H1 (cell line): ENCODE measurements around the gene CYB5B. TPM values are rescaled to one million over a fixed set of nuclear protein-coding genes. Genes with fewer than 3 reads are reported as not detected.

ENCODE experiments used
- CTCF ChIA-PET: fragments of 300-600 bp; sonication (Branson Sonifier 250); formaldehyde crosslinking; loops from one replicate; lab custom pipeline; 2021; ENCODE audit not compliant: partially characterized antibody; lab: Charles Lee
- POLR2A ChIA-PET: fragments of 300-600 bp; sonication (Branson Sonifier 250); formaldehyde crosslinking; loops from one replicate; lab custom pipeline; 2021; ENCODE audit warnings: inconsistent platforms; ENCODE audit not compliant: partially characterized antibody; lab: Charles Lee
- DNase-seq, 2 experiments: peaks; one replicate each; pipeline versions ENCODE4 v3.0.0 to v3.0.0-alpha.2; 2010 to 2022; ENCODE audit warnings: low spot score in 2 of 2, low read depth in 1 of 2, mixed read lengths in 1 of 2
- FAIRE-seq: peaks from 2 replicates; lab custom pipeline; 2011; peaks lifted over from hg19 to GRCh38; lab: Jason Lieb, UNC
- H2AFZ ChIP-seq: 2 replicates; pipeline ENCODE4 v1.8.1; 2012; ENCODE audit warnings: low read length, inconsistent platforms
- H2AK5ac ChIP-seq: 2 replicates; pipeline ENCODE4 v1.6.1; 2013; ENCODE audit warnings: low read depth, low read length
- H2BK120ac ChIP-seq: replicated peaks from 2 replicates; pipeline ENCODE3; 2013; ENCODE audit warnings: low read depth, low read length, inconsistent platforms
- H2BK12ac ChIP-seq: 2 replicates; pipeline ENCODE4 v1.6.1; 2013; ENCODE audit warnings: low read depth, low read length
- H2BK15ac ChIP-seq: 2 replicates; pipeline ENCODE4 v1.6.1; 2013; ENCODE audit warnings: low read length
- H2BK20ac ChIP-seq: 2 replicates; pipeline ENCODE4 v1.6.1; 2013; ENCODE audit warnings: low read length
- H2BK5ac ChIP-seq: 2 replicates; pipeline ENCODE4 v1.6.1; 2013; ENCODE audit warnings: low read depth, low read length
- H3K14ac ChIP-seq: 2 replicates; pipeline ENCODE4 v1.6.1; 2013; ENCODE audit warnings: inconsistent platforms; ENCODE audit not compliant: insufficient read length
- H3K18ac ChIP-seq: 2 replicates; pipeline ENCODE4 v1.6.1; 2013; ENCODE audit warnings: low read length; ENCODE audit errors: extremely low read depth
- H3K23ac ChIP-seq: 2 replicates; pipeline ENCODE4 v1.6.1; 2013; ENCODE audit warnings: inconsistent platforms; ENCODE audit not compliant: insufficient read length
- H3K23me2 ChIP-seq: 2 replicates; pipeline ENCODE4 v1.6.1; 2013; ENCODE audit warnings: low read depth, low read length
- H3K27ac ChIP-seq: 2 replicates; pipeline ENCODE4 v1.6.1; 2011; ENCODE audit warnings: low read depth, low read length, inconsistent platforms
- H3K27me3 ChIP-seq, 4 experiments: replicated peaks in 1 of 4; 1 replicate in 1 of 4; 2 replicates in 3 of 4; pipeline versions ENCODE4 v1.6.1 to v1.8.1; 2011 to 2013; ENCODE audit warnings: low read length in 3 of 4, mild to moderate bottlenecking in 3 of 4, inconsistent platforms in 2 of 4, mixed read lengths in 2 of 4, moderate library complexity in 1 of 4; ENCODE audit not compliant: control insufficient read depth in 3 of 4, insufficient read depth in 3 of 4; ENCODE audit errors: extremely low read depth in 1 of 4
- H3K36me3 ChIP-seq, 4 experiments: 2 replicates each; pipeline versions ENCODE4 v1.6.1 to v1.8.1; 2011 to 2013; ENCODE audit warnings: mild to moderate bottlenecking in 4 of 4, low read length in 3 of 4, moderate library complexity in 2 of 4, control low read depth in 1 of 4, inconsistent platforms in 1 of 4; ENCODE audit not compliant: insufficient read depth in 4 of 4, control insufficient read depth in 2 of 4
- H3K4ac ChIP-seq: replicated peaks from 2 replicates; pipeline ENCODE3; 2013; ENCODE audit warnings: low read length, low read depth, mixed read lengths, inconsistent platforms; ENCODE audit not compliant: insufficient read length
- H3K4me1 ChIP-seq, 4 experiments: replicated peaks in 1 of 4; 1 replicate in 1 of 4; 2 replicates in 3 of 4; pipeline versions ENCODE4 v1.6.1 to v1.8.1; 2011 to 2013; ENCODE audit warnings: low read length in 3 of 4, inconsistent platforms in 2 of 4, mixed read lengths in 1 of 4; ENCODE audit not compliant: insufficient read depth in 4 of 4, control insufficient read depth in 3 of 4
- H3K4me2 ChIP-seq, 2 experiments: 2 replicates each; pipeline versions ENCODE4 v1.6.1 to v1.8.1; 2011 to 2013; ENCODE audit warnings: low read depth in 2 of 2, low read length in 2 of 2, control low read depth in 1 of 2, inconsistent platforms in 1 of 2, mild to moderate bottlenecking in 1 of 2; ENCODE audit not compliant: insufficient read depth in 1 of 2
- H3K4me3 ChIP-seq, 4 experiments: fragments of 200-600, 300-600 bp in 1 of 4; sonication (generic), shearing (Covaris generic), sonication (Bioruptor Twin) in 1 of 4; 2 replicates each; pipeline versions ENCODE4 v1.5.1 to v1.8.1; 2011 to 2016; ENCODE audit warnings: low read length in 4 of 4, low read depth in 3 of 4, control low read depth in 2 of 4, inconsistent platforms in 2 of 4, mild to moderate bottlenecking in 2 of 4, mixed read lengths in 1 of 4, moderate library complexity in 1 of 4; ENCODE audit not compliant: insufficient read depth in 2 of 4; ENCODE audit errors: extremely low read depth in 1 of 4
- H3K56ac ChIP-seq: replicated peaks from 2 replicates; pipeline ENCODE3; 2013; ENCODE audit warnings: low read depth, mild to moderate bottlenecking, mixed read lengths, low read length, inconsistent platforms; ENCODE audit not compliant: insufficient read length
- H3K79me1 ChIP-seq: 2 replicates; pipeline ENCODE4 v1.6.1; 2013; ENCODE audit warnings: low read depth, low read length, control low read depth
- H3K79me2 ChIP-seq, 2 experiments: 2 replicates each; pipeline versions ENCODE4 v1.6.1 to v1.8.1; 2012 to 2013; ENCODE audit warnings: low read length in 2 of 2, mild to moderate bottlenecking in 2 of 2, inconsistent platforms in 1 of 2; ENCODE audit not compliant: insufficient read depth in 2 of 2, control insufficient read depth in 1 of 2
- H3K9ac ChIP-seq, 4 experiments: replicated peaks in 1 of 4; 1 replicate in 1 of 4; 2 replicates in 3 of 4; pipeline versions ENCODE4 v1.6.1 to v1.8.1; 2011 to 2013; ENCODE audit warnings: low read depth in 3 of 4, low read length in 3 of 4, control low read depth in 2 of 4, mild to moderate bottlenecking in 2 of 4, moderate library complexity in 2 of 4, inconsistent platforms in 1 of 4; ENCODE audit errors: extremely low read depth in 1 of 4
- H3K9me3 ChIP-seq, 2 experiments: 2 replicates each; pipeline versions ENCODE4 v1.6.1 to v1.8.1; 2012 to 2013; ENCODE audit warnings: mild to moderate bottlenecking in 2 of 2, moderate library complexity in 2 of 2, control low read depth in 1 of 2, inconsistent platforms in 1 of 2, low read depth in 1 of 2, low read length in 1 of 2, mixed read lengths in 1 of 2; ENCODE audit not compliant: insufficient read depth in 2 of 2
- H4K20me1 ChIP-seq, 2 experiments: replicated peaks in 1 of 2; 2 replicates each; pipeline versions ENCODE3 to v1.8.1; 2011 to 2013; ENCODE audit warnings: inconsistent platforms in 2 of 2, low read length in 2 of 2, mild to moderate bottlenecking in 1 of 2; ENCODE audit not compliant: insufficient read depth in 2 of 2, control insufficient read depth in 1 of 2
- H4K5ac ChIP-seq: 2 replicates; pipeline ENCODE4 v1.6.1; 2013; ENCODE audit warnings: low read length, low read depth, mixed read lengths, inconsistent platforms; ENCODE audit not compliant: insufficient read length
- H4K8ac ChIP-seq: 2 replicates; pipeline ENCODE4 v1.8.0; 2013; ENCODE audit warnings: mild to moderate bottlenecking, moderate library complexity, low read length, inconsistent platforms; ENCODE audit not compliant: insufficient read depth; ENCODE audit errors: extremely low read depth
- H4K91ac ChIP-seq: replicated peaks from 2 replicates; pipeline ENCODE3; 2013; ENCODE audit warnings: low read length, mixed read lengths, inconsistent platforms; ENCODE audit not compliant: insufficient read length
- NANOG ChIP-seq: IDR thresholded peaks from 2 replicates; pipeline ENCODE4 v1.6.1; 2011; ENCODE audit warnings: low read length, low read depth, mild to moderate bottlenecking, inconsistent platforms; ENCODE audit not compliant: insufficient read depth, poor library complexity, severe bottlenecking
- POLR2A ChIP-seq, 2 experiments: IDR thresholded peaks; 1 replicate in 1 of 2; 2 replicates in 1 of 2; pipeline ENCODE4 v1.6.1; 2011; ENCODE audit warnings: low read depth in 2 of 2, low read length in 2 of 2, mild to moderate bottlenecking in 2 of 2; ENCODE audit errors: control extremely low read depth in 1 of 2
- RBBP5 ChIP-seq: IDR thresholded peaks from 2 replicates; pipeline ENCODE4 v1.7.1; 2012; ENCODE audit warnings: low read depth, mild to moderate bottlenecking, inconsistent platforms, low read length, moderate library complexity, borderline replicate concordance
- RXRA ChIP-seq: IDR thresholded peaks from 2 replicates; pipeline ENCODE4 v1.6.1; 2011; ENCODE audit warnings: low read depth, mild to moderate bottlenecking, low read length, moderate library complexity; ENCODE audit not compliant: insufficient read depth
- SAP30 ChIP-seq: fragments of 300-600 bp; sonication (generic); IDR thresholded peaks from 2 replicates; pipeline ENCODE4 v1.7.1; 2012; ENCODE audit warnings: low read length, moderate library complexity, mild to moderate bottlenecking, inconsistent platforms; ENCODE audit not compliant: insufficient read depth, insufficient replicate concordance
- SIN3A ChIP-seq, 2 experiments: IDR thresholded peaks in 1 of 2; conservative IDR thresholded peaks in 1 of 2; 2 replicates each; pipeline ENCODE4 v1.6.1; 2011 to 2012; ENCODE audit warnings: low read length in 2 of 2, improper control_type of control experiment in 1 of 2, low read depth in 1 of 2, mild to moderate bottlenecking in 1 of 2
- SUZ12 ChIP-seq: fragments of 200-600 bp; sonication (generic); IDR thresholded peaks from 2 replicates; pipeline ENCODE4 v1.6.1; 2012; ENCODE audit warnings: mild to moderate bottlenecking, inconsistent platforms, low read length, moderate library complexity, mixed read lengths
- TCF12 ChIP-seq: IDR thresholded peaks from 2 replicates; pipeline ENCODE4 v1.6.1; 2011; ENCODE audit warnings: low read depth, mild to moderate bottlenecking, low read length
- WGBS, 2 experiments: shearing (Covaris generic) in 1 of 2; methylation state at CpG; one replicate each; pipeline versions ENCODE4 v1.1.6 to v1.1.7; 2013 to 2015; ENCODE audit warnings: low lambda C conversion rate in 2 of 2, mixed read lengths in 2 of 2, inconsistent platforms in 1 of 2, low coverage in 1 of 2, missing lambda C conversion rate in 1 of 2; ENCODE audit not compliant: insufficient replicate concordance in 2 of 2, insufficient coverage in 1 of 2, insufficient read length in 1 of 2; ENCODE audit errors: extremely low coverage in 1 of 2, missing lambda C conversion rate in 1 of 2; 5-methylcytosine and 5-hydroxymethylcytosine counted together
- polyA plus RNA-seq, 7 experiments: library from polyadenylated mRNA; depleted of rRNA in 3 of 7; stranded (reverse) in 5 of 7; unstranded in 2 of 7; fragments of >200 nt in 5 of 7; fragments of 200-250 nt in 2 of 7; gene quantifications; 1 replicate in 5 of 7; 2 replicates in 1 of 7; 4 replicates in 1 of 7; pipeline versions ENCODE4 v1.2.1 to v1.2.3, GENCODE V29; 2011 to 2013; ENCODE audit warnings: missing spikeins in 2 of 7, mixed read lengths in 2 of 7
- total RNA-seq: library from RNA; stranded (reverse); fragmentation: NEBNext Ultra II Directional; extraction: Animal tissue kit (Norgen Biotek cat#: 25700); gene quantifications from 2 replicates; pipeline ENCODE4 v1.2.1, GENCODE V29; 2021
- TF ChIP-seq, protein P1 (sequence below): IDR thresholded peaks from 2 replicates; pipeline ENCODE4 v1.6.1; 2012; ENCODE audit warnings: inconsistent platforms

CYB5B gene
- total and polyA plus RNA-seq, 2 of the 8 experiments (the other 6 are each of a cell fraction or from before 2014, with no cell fraction given) = 108 to 127 TPM

DNA sequence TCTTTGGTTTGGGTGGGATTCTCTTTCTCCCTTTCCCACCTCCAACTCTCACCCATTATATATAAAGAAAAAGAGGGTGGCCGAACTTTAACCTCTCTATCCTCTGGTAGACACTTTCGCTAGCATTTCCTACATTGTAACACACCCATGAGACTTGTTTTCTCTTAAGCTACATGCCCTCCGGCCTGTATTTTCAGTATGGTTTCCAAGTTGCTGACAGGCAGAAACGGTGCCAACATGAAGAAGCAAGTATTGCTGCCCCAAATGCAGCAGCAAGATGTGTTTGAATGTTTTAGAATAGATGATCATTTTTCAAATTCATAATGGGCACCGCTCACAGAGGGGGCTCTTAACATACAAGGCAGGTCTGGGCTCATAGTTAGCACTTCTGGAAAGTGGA is 18.7 kb upstream of the CYB5B start:
- no peak for TF ChIP-seq RBBP5
- TF ChIP-seq TCF12 = no peak
- TF ChIP-seq SAP30 = no peak
- TF ChIP-seq RXRA = no peak
- TF ChIP-seq SIN3A (conservative IDR thresholded peaks at IDR 0.05 in 1 of 2, IDR thresholded peaks at IDR 0.05 in 1 of 2; ENCODE audit: low read depth in 1 of 2, low read length in 2 of 2) = no peak
- no peak for TF ChIP-seq NANOG
- TF ChIP-seq, protein P1, sequence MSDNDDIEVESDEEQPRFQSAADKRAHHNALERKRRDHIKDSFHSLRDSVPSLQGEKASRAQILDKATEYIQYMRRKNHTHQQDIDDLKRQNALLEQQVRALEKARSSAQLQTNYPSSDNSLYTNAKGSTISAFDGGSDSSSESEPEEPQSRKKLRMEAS = no peak
- TF ChIP-seq POLR2A (IDR thresholded peaks at IDR 0.05; ENCODE audit: control extremely low read depth in 1 of 2, low read depth in 2 of 2, low read length in 2 of 2) = no peak
- TF ChIP-seq SUZ12 = no peak
- H3K18ac ChIP-seq = no peak overlapping the region
- no peaks in the 10 kb centered on the region for H3K36me3 ChIP-seq
- no peak overlapping the region for H3K27ac ChIP-seq
- H2BK5ac ChIP-seq = no peak overlapping the region
- WGBS, 2 experiments = 91% methylated on average over 5 of the region's 5 CpGs; no CpG with 5 or more reads in 1 of the 2 experiments
- DNase-seq (no peak), FAIRE-seq (no peak)
- no peak overlapping the region for H3K9ac ChIP-seq
- no peak overlapping the region for H3K4me2 ChIP-seq
- no peaks in the 10 kb centered on the region for H4K20me1 ChIP-seq
- no peak overlapping the region for H4K5ac ChIP-seq
- no peak overlapping the region for H2BK120ac ChIP-seq
- no peaks in the 10 kb centered on the region for H3K23me2 ChIP-seq
- H4K91ac ChIP-seq = no peak overlapping the region
- H3K9me3 ChIP-seq = no peaks in the 10 kb centered on the region
- no peak overlapping the region for H2AFZ ChIP-seq
- no peak overlapping the region for H3K4me3 ChIP-seq
- no peak overlapping the region for H2AK5ac ChIP-seq
- H2BK15ac ChIP-seq = no peak overlapping the region
- POLR2A ChIA-PET = no interaction called here
- CTCF ChIA-PET = interaction anchor here (0.6 to 1.9 kb wide), 4 partner anchors 9 to 257 kb away, joined by 3 to 12 read pairs (median 4); no protein-coding TSS in a partner anchor
- H3K79me2 ChIP-seq = no peaks in the 10 kb centered on the region
- no peak overlapping the region for H3K56ac ChIP-seq
- no peak overlapping the region for H3K4ac ChIP-seq
- H3K14ac ChIP-seq = no peak overlapping the region
- no peaks in the 10 kb centered on the region for H3K27me3 ChIP-seq
- H3K23ac ChIP-seq = no peak overlapping the region
- H2BK20ac ChIP-seq = 0 out of 2 replicates have a peak overlapping the region, but pooled peaks have one; percentile 37
- no peaks in the 10 kb centered on the region for H3K79me1 ChIP-seq
- peaks cover 0 to 4% (median 1%) of the 10 kb centered on the region in 4 experiments; a peak in 2 of 7 replicates for H3K4me1 ChIP-seq
- no peak overlapping the region for H4K8ac ChIP-seq
- H2BK12ac ChIP-seq = no peak overlapping the region
